Right lobe of liver (tissue), 4 donors: ENCODE results near the gene LINC01488.

Experiments used
- CTCF ChIP-seq, 4 donors: fragments of 200-600 bp in 3 of 4; fragments of 450-650 bp in 1 of 4; IDR thresholded peaks; one replicate each; pipeline versions ENCODE4 v1.5.1 to v1.8.0; 2016 to 2022; ENCODE audit warnings: antibody characterized with exemption in 4 of 4, mild to moderate bottlenecking in 2 of 4
- POLR2A ChIP-seq: fragments of 450-650 bp; IDR thresholded peaks from one replicate; pipeline ENCODE4 v1.6.1; 2017; ENCODE audit warnings: antibody characterized with exemption, mild to moderate bottlenecking
- donor health status: DM: no; HTN: no; CAD: no.
- donor health status: DM: no; HTN: no; CAD: no.
- donor health status: DM: no; HTN: yes; CAD: no.

- no peak for TF ChIP-seq CTCF (IDR thresholded peaks at IDR 0.05)
- TF ChIP-seq POLR2A = no peak
Observed at GRCh38 chr11:69530278-69531070, 49.0 kb downstream of the LINC01488 start.
